Panc1 (cell line): ENCODE measurements around the gene TENT4B. TPM values are rescaled to one million over a fixed set of nuclear protein-coding genes. Genes with fewer than 3 reads are reported as not detected.

Experiments
- ATAC-seq: fragments of 200-7000 bp; cut with Tn5 transposase; 2 replicates; pipeline ENCODE4 v1.9.1; 2020; ENCODE audit warnings: mild to moderate bottlenecking, moderate library complexity
- BruUV-seq: library from RNA; stranded (reverse); fragments of 400-500 nt; replicated peaks from 2 replicates; lab custom pipeline; 2021; lab: Mats Ljungman, UMichigan
- CTCF ChIA-PET: fragments of 300-600 bp; sonication (Branson Sonifier 250); formaldehyde crosslinking; loops from one replicate; lab custom pipeline; 2022; ENCODE audit warnings: antibody characterized with exemption; lab: Charles Lee
- POLR2A ChIA-PET: fragments of 300-600 bp; sonication (Branson Sonifier 250); formaldehyde crosslinking; loops from one replicate; lab custom pipeline; 2022; ENCODE audit warnings: antibody characterized with exemption; lab: Charles Lee
- DNase-seq: peaks from one replicate; pipeline ENCODE4 v3.0.0-alpha.2; 2010; ENCODE audit warnings: low read depth, low spot score
- H3K27ac ChIP-seq: 2 replicates; pipeline ENCODE4 v1.5.1; 2011; ENCODE audit warnings: mild to moderate bottlenecking, low read length, inconsistent platforms
- H3K27me3 ChIP-seq: fragments of 200-500 bp; sonication (Bioruptor generic); 2 replicates; pipeline ENCODE4 v1.6.0; 2014; ENCODE audit warnings: low read length, inconsistent platforms; ENCODE audit not compliant: control insufficient read depth, insufficient read depth
- H3K36me3 ChIP-seq: fragments of 200-500 bp; sonication (Bioruptor generic); 2 replicates; pipeline ENCODE4 v1.5.1; 2014; ENCODE audit warnings: inconsistent platforms, mild to moderate bottlenecking, low read length, moderate library complexity; ENCODE audit not compliant: control insufficient read depth, insufficient read depth
- H3K4me1 ChIP-seq: 2 replicates; pipeline ENCODE4 v1.5.1; 2011; ENCODE audit warnings: inconsistent platforms, mild to moderate bottlenecking, low read length, moderate library complexity; ENCODE audit not compliant: control insufficient read depth, insufficient read depth
- H3K4me3 ChIP-seq, 2 experiments: 2 replicates each; pipeline ENCODE4 v1.5.1; 2011 to 2012; ENCODE audit warnings: low read depth in 2 of 2, low read length in 2 of 2, mild to moderate bottlenecking in 2 of 2, inconsistent platforms in 1 of 2, moderate library complexity in 1 of 2
- H3K9me3 ChIP-seq: fragments of 200-500 bp; sonication (Bioruptor generic); 2 replicates; pipeline ENCODE4 v1.5.1; 2014; ENCODE audit warnings: low read depth, mild to moderate bottlenecking, inconsistent platforms, low read length, moderate library complexity; ENCODE audit not compliant: control insufficient read depth, insufficient read depth
- CTCF ChIP-seq: fragments of 450-650 bp; IDR thresholded peaks from 2 replicates; pipeline ENCODE4 v1.5.1; 2017; ENCODE audit warnings: mild to moderate bottlenecking
- POLR2AphosphoS5 ChIP-seq: IDR thresholded peaks from 2 replicates; pipeline ENCODE4 v1.6.1; 2012; ENCODE audit warnings: mild to moderate bottlenecking, low read depth, low read length, moderate library complexity
- REST ChIP-seq, 2 experiments: IDR thresholded peaks; 2 replicates each; pipeline ENCODE4 v1.6.1; 2011 to 2012; ENCODE audit warnings: low read depth in 2 of 2, control low read depth in 1 of 2, low read length in 1 of 2, mild to moderate bottlenecking in 1 of 2, moderate library complexity in 1 of 2; ENCODE audit not compliant: insufficient read depth in 1 of 2
- SIN3A ChIP-seq: IDR thresholded peaks from 2 replicates; pipeline ENCODE4 v1.6.1; 2012; ENCODE audit warnings: low read depth, mild to moderate bottlenecking, low read length, moderate library complexity, borderline replicate concordance; ENCODE audit not compliant: insufficient read depth
- TCF7L2 ChIP-seq: IDR thresholded peaks from 2 replicates; pipeline ENCODE4 v1.6.1; 2011; ENCODE audit warnings: mild to moderate bottlenecking, low read depth, low read length, inconsistent platforms
- in situ Hi-C: cut with HindIII; loops from 2 replicates; pipeline ENCODE4 v1.10.0; 2016; ENCODE audit warnings: low sequenced_read_pairs, low pct_unique_long_range_greater_than_20kb
- intact Hi-C: fragments of 100-400 bp; cut with micrococcal nuclease; formaldehyde crosslinking; loops from one replicate; pipeline ENCODE4 v1.10.0; 2022; ENCODE audit not compliant: unreplicated experiment
- total RNA-seq: library from RNA; stranded (reverse); gene quantifications from one replicate; pipeline ENCODE4 v1.2.1, GENCODE V29; 2021; ENCODE audit not compliant: unreplicated experiment

TENT4B gene
- total RNA-seq, 1 experiment from 2014 or later = 9.7 TPM

GRCh38 chr16:50257876-50258275, 104.8 kb downstream of the TENT4B start:
- in situ Hi-C loops (no loop called here), intact Hi-C loops (loop anchor here (10.0 kb wide), 1 partner anchor 787 kb away; no protein-coding TSS in a partner anchor)
- CTCF ChIA-PET = no interaction called here
- Histone ChIP-seq H3K27me3 (no peaks in the 10 kb centered on the region), H3K4me3 (no peak overlapping the region), H3K4me1 (no peaks in the 10 kb centered on the region), H3K9me3 (no peaks in the 10 kb centered on the region), H3K36me3 (no peaks in the 10 kb centered on the region), H3K27ac (no peak overlapping the region)
- TF ChIP-seq POLR2AphosphoS5 (no peak), TCF7L2 (no peak), CTCF (no peak), REST (IDR thresholded peaks at IDR 0.05; ENCODE audit: insufficient read depth in 1 of 2, low read depth in 2 of 2, low read length in 1 of 2) (no peak)
- ATAC-seq = no peak
- DNase-seq = no peak
- no TSS peak for BruUV-seq
- POLR2A ChIA-PET = interaction anchor here (0.7 kb wide), 1 partner anchor 137 kb away, joined by 6 read pairs; no protein-coding TSS in a partner anchor

GRCh38 chr16:50259334-50260205, 106.5 kb downstream of the TENT4B start:
- no peaks in the 10 kb centered on the region for H3K4me1 ChIP-seq
- no peak overlapping the region for H3K27ac ChIP-seq
- no peaks in the 10 kb centered on the region for H3K9me3 ChIP-seq
- no TSS peak for BruUV-seq
- TF ChIP-seq SIN3A (no peak), POLR2AphosphoS5 (no peak), CTCF (no peak), REST (IDR thresholded peaks at IDR 0.05; ENCODE audit: insufficient read depth in 1 of 2, low read depth in 2 of 2, low read length in 1 of 2) (no peak), TCF7L2 (no peak)
- intact Hi-C loops (loop anchor here (10.0 kb wide), 1 partner anchor 785 kb away; no protein-coding TSS in a partner anchor), in situ Hi-C loops (no loop called here)
- peak; percentile 33; the same call in 1 of the 2 replicates for ATAC-seq
- H3K27me3 ChIP-seq = no peaks in the 10 kb centered on the region
- ChIA-PET POLR2A (interaction anchor here (0.6 kb wide), 1 partner anchor 8 kb away, joined by 3 read pairs; no protein-coding TSS in a partner anchor), CTCF (no interaction called here)
- no peak overlapping the region for H3K4me3 ChIP-seq
- H3K36me3 ChIP-seq = no peaks in the 10 kb centered on the region
- no peak for DNase-seq
